Measurements from ENCODE around the gene RASEF.

GRCh38 chr9:82969291-82969690, 93.7 kb downstream of the RASEF start:
- TF ChIP-seq, protein P1, sequence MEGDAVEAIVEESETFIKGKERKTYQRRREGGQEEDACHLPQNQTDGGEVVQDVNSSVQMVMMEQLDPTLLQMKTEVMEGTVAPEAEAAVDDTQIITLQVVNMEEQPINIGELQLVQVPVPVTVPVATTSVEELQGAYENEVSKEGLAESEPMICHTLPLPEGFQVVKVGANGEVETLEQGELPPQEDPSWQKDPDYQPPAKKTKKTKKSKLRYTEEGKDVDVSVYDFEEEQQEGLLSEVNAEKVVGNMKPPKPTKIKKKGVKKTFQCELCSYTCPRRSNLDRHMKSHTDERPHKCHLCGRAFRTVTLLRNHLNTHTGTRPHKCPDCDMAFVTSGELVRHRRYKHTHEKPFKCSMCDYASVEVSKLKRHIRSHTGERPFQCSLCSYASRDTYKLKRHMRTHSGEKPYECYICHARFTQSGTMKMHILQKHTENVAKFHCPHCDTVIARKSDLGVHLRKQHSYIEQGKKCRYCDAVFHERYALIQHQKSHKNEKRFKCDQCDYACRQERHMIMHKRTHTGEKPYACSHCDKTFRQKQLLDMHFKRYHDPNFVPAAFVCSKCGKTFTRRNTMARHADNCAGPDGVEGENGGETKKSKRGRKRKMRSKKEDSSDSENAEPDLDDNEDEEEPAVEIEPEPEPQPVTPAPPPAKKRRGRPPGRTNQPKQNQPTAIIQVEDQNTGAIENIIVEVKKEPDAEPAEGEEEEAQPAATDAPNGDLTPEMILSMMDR (IDR thresholded peaks at IDR 0.05): no peak
- no peak for TF ChIP-seq POLR2A (IDR thresholded peaks at IDR 0.05)

Data from Peyer's patch (tissue), 4 donors.